ENCODE measurements around the gene PSMD3.
A peak's percentile ranks its signal among the peaks of the same experiment; 100 is the strongest.

Gene PSMD3

GRCh38 chr17:39980351-39981206 lies at the start of gene PSMD3:
Gene PSMD3, plus strand, starts transcription at chr17:39980807. Its CDS starts 164 bp downstream, at chr17:39980971.
- peak; percentile 83 for TF ChIP-seq CTCF (IDR thresholded peaks at IDR 0.05; ENCODE audit: control insufficient read depth, insufficient read depth, low read depth, low read length, missing control alignments)

GRCh38 chr17:39933912-39934311 lies 46.7 kb upstream of the PSMD3 start:
- H3K4me3 ChIP-seq (ENCODE audit: control insufficient read depth, low read depth, low read length), result no peak overlapping the region
- DNase-seq (ENCODE audit: low read depth), result no peak
- no peak for TF ChIP-seq CTCF (IDR thresholded peaks at IDR 0.05; ENCODE audit: control insufficient read depth, insufficient read depth, low read depth, low read length, missing control alignments)

More at GRCh38 chr17:39980351-39981206, at the start of gene PSMD3:
- peak within 1 kb of the TSS; percentile 93 for H3K4me3 ChIP-seq (ENCODE audit: control insufficient read depth, low read depth, low read length)
- DNase-seq (ENCODE audit: low read depth), result peak; percentile 98

- no peak overlapping the region for H3K4me3 ChIP-seq (ENCODE audit: control insufficient read depth, low read depth, low read length)
- TF ChIP-seq CTCF (IDR thresholded peaks at IDR 0.05; ENCODE audit: control insufficient read depth, insufficient read depth, low read depth, low read length, missing control alignments), result no peak
- no peak for DNase-seq (ENCODE audit: low read depth)
Measured at GRCh38 chr17:39934324-39934723, 46.3 kb upstream of the PSMD3 start.

GRCh38 chr17:39935909-39936308 lies 44.7 kb upstream of the PSMD3 start:
- DNase-seq (ENCODE audit: low read depth), result no peak
- TF ChIP-seq CTCF (IDR thresholded peaks at IDR 0.05; ENCODE audit: control insufficient read depth, insufficient read depth, low read depth, low read length, missing control alignments), result no peak

GRCh38 chr17:39937447-39937846 lies 43.2 kb upstream of the PSMD3 start:
- TF ChIP-seq CTCF (IDR thresholded peaks at IDR 0.05; ENCODE audit: control insufficient read depth, insufficient read depth, low read depth, low read length, missing control alignments), result no peak

More at GRCh38 chr17:39935909-39936308, 44.7 kb upstream of the PSMD3 start:
- H3K4me3 ChIP-seq (ENCODE audit: control insufficient read depth, low read depth, low read length), result no peak overlapping the region

GRCh38 chr17:39938140-39938869 lies 42.3 kb upstream of the PSMD3 start:
- no peak for TF ChIP-seq CTCF (IDR thresholded peaks at IDR 0.05; ENCODE audit: control insufficient read depth, insufficient read depth, low read depth, low read length, missing control alignments)
- H3K4me3 ChIP-seq (ENCODE audit: control insufficient read depth, low read depth, low read length), result no peak overlapping the region
- DNase-seq (ENCODE audit: low read depth), result no peak

More at GRCh38 chr17:39937447-39937846, 43.2 kb upstream of the PSMD3 start:
- no peak overlapping the region for H3K4me3 ChIP-seq (ENCODE audit: control insufficient read depth, low read depth, low read length)
- no peak for DNase-seq (ENCODE audit: low read depth)

Data from AG09309 (cell line).